Activated B cell treated with CpG ODN at 0.5 μM for 24 hours (primary cell): Measurements from ENCODE around the gene NPAS4. TPM values are rescaled to one million over a fixed set of nuclear protein-coding genes. Genes with fewer than 3 reads are reported as not detected.
"Not testable (repeated sequence)": the region's sequence is repeated elsewhere in the genome, so short reads cannot be mapped to it uniquely, and the experiment has no call there.

Source experiments
- ATAC-seq: fragments of 200-7000 bp; cut with Tn5 transposase; one replicate; pipeline ENCODE4 v1.10.0; 2021; ENCODE audit warnings: low read depth, mild to moderate bottlenecking, moderate library complexity
- CTCF ChIA-PET: fragments of 350-600 bp; sonication (Branson Sonifier 250); formaldehyde crosslinking; loops from one replicate; lab custom pipeline; 2021; ENCODE audit warnings: antibody characterized with exemption; lab: Charles Lee
- POLR2A ChIA-PET: fragments of 350-600 bp; sonication (Branson Sonifier 250); formaldehyde crosslinking; loops from one replicate; lab custom pipeline; 2021; ENCODE audit warnings: antibody characterized with exemption; lab: Charles Lee
- DNase-seq: peaks from one replicate; pipeline ENCODE4 v3.0.0; 2022
- H3K27ac Mint-ChIP-seq: one replicate; pipeline ENCODE4 v1.8.0; 2020; ENCODE audit warnings: mixed read lengths
- H3K27me3 Mint-ChIP-seq: one replicate; pipeline ENCODE4 v1.8.0; 2021; ENCODE audit warnings: mixed read lengths
- H3K36me3 Mint-ChIP-seq: one replicate; pipeline ENCODE4 v1.8.0; 2021; ENCODE audit warnings: low read depth, mixed read lengths
- H3K4me1 Mint-ChIP-seq: one replicate; pipeline ENCODE4 v1.8.0; 2021; ENCODE audit warnings: mixed read lengths
- H3K4me3 Mint-ChIP-seq: one replicate; pipeline ENCODE4 v1.8.0; 2020; ENCODE audit warnings: mild to moderate bottlenecking, mixed read lengths
- H3K9me3 Mint-ChIP-seq: one replicate; pipeline ENCODE4 v1.8.0; 2020; ENCODE audit warnings: mixed read lengths
- intact Hi-C: fragments of 100-400 bp; cut with micrococcal nuclease; formaldehyde crosslinking; loops from one replicate; pipeline ENCODE4 v1.15.1; 2024
- total RNA-seq: library from RNA; stranded (reverse); gene quantifications from 2 replicates; pipeline ENCODE4 v1.2.3, GENCODE V29; 2022
- TF ChIP-seq, protein P1 (sequence below): fragments of 200-600 bp; IDR thresholded peaks from one replicate; pipeline ENCODE4 v1.8.0; 2022; ENCODE audit warnings: antibody characterized with exemption, mild to moderate bottlenecking

NPAS4 gene
- total RNA-seq, 1 donor from 2014 or later: not detected

DNA sequence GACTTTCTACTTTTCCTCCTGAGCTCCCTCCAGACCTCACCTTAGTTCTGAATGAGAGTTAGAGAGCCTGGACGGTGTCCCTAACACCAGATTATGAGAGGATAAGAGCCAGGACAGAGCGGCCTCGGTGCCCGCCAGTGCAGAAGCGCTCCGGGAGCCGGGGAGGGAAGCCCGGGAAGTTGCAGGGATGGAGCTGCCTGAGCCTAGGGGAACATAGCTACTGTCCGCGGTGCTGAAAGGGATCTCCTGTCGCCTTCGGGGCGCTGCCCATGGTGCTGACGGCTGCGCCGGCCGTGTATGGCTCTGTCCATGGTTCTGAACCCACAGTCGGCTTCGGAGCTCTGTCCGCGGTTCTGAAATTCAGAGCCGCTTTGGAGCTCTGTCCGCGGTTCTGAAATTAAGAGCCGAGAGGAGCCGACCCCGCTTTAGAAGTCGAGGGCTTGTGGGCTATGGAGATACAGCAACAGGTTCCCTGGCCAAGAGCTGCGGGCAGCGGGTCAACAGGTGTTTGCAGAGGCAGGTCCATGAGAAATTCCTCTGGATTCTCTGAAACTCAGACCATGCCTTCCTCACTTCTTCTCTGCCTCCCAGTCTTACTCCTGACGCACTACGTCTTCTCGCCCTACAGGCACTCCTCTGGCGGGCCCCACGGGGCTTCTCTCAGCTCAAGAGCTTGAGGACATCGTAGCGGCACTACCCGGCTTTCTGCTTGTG, 814 bp downstream of the NPAS4 start:
- CTCF ChIA-PET: interaction anchor here (0.6 to 1.6 kb wide), 8 partner anchors 10 to 257 kb away, joined by 3 to 10 read pairs (median 4); partner anchors contain the start of gene MRPL11
- intact Hi-C loops: loop anchor here (1.0 to 2.0 kb wide), 2 partner anchors 18 to 45 kb away; partner anchors contain the start of gene PELI3

DNA sequence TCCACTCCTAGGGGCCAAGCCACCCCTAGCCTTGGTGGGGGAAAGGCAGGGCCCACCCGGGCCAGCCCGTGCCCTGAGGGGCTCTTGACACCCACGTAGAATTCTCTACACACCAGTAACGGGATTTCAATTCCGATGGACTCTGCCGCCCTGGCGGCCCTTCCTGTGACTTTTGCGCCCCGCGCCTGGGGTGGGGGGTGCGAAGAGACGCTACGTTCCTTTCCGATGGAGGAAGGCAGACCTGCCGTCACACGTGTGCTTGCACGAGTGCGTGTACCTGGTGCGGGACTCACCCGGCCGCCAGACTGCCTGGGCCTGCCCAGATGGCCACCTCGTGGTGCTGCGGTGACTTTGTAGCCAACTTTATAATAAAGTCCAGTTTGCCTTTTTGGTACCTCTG, 5.5 kb downstream of the NPAS4 start:
- ATAC-seq (no peak), DNase-seq (no peak)
- POLR2A ChIA-PET: interaction anchor here (0.8 kb wide), 1 partner anchor 54 kb away, joined by 3 read pairs; the partner anchor contains the start of gene DPP3
- TF ChIP-seq, protein P1, sequence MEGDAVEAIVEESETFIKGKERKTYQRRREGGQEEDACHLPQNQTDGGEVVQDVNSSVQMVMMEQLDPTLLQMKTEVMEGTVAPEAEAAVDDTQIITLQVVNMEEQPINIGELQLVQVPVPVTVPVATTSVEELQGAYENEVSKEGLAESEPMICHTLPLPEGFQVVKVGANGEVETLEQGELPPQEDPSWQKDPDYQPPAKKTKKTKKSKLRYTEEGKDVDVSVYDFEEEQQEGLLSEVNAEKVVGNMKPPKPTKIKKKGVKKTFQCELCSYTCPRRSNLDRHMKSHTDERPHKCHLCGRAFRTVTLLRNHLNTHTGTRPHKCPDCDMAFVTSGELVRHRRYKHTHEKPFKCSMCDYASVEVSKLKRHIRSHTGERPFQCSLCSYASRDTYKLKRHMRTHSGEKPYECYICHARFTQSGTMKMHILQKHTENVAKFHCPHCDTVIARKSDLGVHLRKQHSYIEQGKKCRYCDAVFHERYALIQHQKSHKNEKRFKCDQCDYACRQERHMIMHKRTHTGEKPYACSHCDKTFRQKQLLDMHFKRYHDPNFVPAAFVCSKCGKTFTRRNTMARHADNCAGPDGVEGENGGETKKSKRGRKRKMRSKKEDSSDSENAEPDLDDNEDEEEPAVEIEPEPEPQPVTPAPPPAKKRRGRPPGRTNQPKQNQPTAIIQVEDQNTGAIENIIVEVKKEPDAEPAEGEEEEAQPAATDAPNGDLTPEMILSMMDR: no peak
- H3K9me3 Mint-ChIP-seq: no peaks in the 10 kb centered on the region
- CTCF ChIA-PET: no interaction called here
- H3K27ac Mint-ChIP-seq: no peak overlapping the region
- intact Hi-C loops: loop anchor here (5.0 kb wide), 1 partner anchor 39 kb away; no protein-coding TSS in a partner anchor
- no peak overlapping the region for H3K4me3 Mint-ChIP-seq
- no peaks in the 10 kb centered on the region for H3K4me1 Mint-ChIP-seq
- no peaks in the 10 kb centered on the region for H3K27me3 Mint-ChIP-seq
- H3K36me3 Mint-ChIP-seq: peaks cover 5% of the 10 kb centered on the region

More for the DNA sequence above, 814 bp downstream of the NPAS4 start:
- no peak overlapping the region for H3K27ac Mint-ChIP-seq
- peak; percentile 92 for ATAC-seq
- POLR2A ChIA-PET: interaction anchor here (0.8 to 1.7 kb wide), 9 partner anchors 12 to 216 kb away, joined by 3 to 18 read pairs (median 5); partner anchors contain the start of genes BBS1, DPP3, MRPL11 and PELI3
- no peaks in the 10 kb centered on the region for H3K9me3 Mint-ChIP-seq
- peaks cover 29% of the 10 kb centered on the region for H3K27me3 Mint-ChIP-seq
- H3K4me3 Mint-ChIP-seq: no peak overlapping the region
- H3K36me3 Mint-ChIP-seq: no peaks in the 10 kb centered on the region
- DNase-seq: peak; percentile 83
- TF ChIP-seq, protein P1: no peak
- peaks cover 9% of the 10 kb centered on the region for H3K4me1 Mint-ChIP-seq

DNA sequence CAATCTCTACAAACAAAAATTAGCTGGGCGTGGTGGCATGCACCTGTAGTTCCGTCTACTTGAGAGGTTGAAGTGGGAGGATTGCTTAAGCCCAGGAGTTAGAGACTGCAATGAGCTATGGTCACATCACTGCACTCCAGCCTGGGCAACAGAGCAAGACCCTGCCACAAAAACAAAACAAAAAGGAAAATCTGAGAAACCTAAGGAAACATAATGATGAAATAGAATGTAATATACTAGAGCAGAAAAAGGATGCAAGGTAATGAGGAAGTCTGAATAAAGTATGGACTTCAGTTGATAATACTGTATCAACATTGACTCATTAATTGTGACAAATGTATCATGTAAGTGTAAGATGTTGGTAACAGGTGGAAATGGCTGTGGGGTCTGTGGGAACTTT, 8.1 kb downstream of the NPAS4 start:
- intact Hi-C loops: loop anchor here (5.0 kb wide), 1 partner anchor 42 kb away; no protein-coding TSS in a partner anchor
- DNase-seq (no peak), ATAC-seq (no peak)
- CTCF ChIA-PET: interaction anchor here (0.6 to 1.6 kb wide), 6 partner anchors 10 to 250 kb away, joined by 3 to 8 read pairs (median 5); partner anchors contain the start of gene MRPL11
- H3K4me3 Mint-ChIP-seq: no peak overlapping the region
- H3K9me3 Mint-ChIP-seq: no peaks in the 10 kb centered on the region
- H3K4me1 Mint-ChIP-seq: no peaks in the 10 kb centered on the region
- no peaks in the 10 kb centered on the region for H3K27me3 Mint-ChIP-seq
- H3K36me3 Mint-ChIP-seq: peaks cover 21% of the 10 kb centered on the region
- H3K27ac Mint-ChIP-seq: no peak overlapping the region
- TF ChIP-seq, protein P1: no peak
- POLR2A ChIA-PET: interaction anchor here (0.7 to 1.3 kb wide), 2 partner anchors 10 to 249 kb away, joined by 3 read pairs; partner anchors contain the start of gene MRPL11

DNA sequence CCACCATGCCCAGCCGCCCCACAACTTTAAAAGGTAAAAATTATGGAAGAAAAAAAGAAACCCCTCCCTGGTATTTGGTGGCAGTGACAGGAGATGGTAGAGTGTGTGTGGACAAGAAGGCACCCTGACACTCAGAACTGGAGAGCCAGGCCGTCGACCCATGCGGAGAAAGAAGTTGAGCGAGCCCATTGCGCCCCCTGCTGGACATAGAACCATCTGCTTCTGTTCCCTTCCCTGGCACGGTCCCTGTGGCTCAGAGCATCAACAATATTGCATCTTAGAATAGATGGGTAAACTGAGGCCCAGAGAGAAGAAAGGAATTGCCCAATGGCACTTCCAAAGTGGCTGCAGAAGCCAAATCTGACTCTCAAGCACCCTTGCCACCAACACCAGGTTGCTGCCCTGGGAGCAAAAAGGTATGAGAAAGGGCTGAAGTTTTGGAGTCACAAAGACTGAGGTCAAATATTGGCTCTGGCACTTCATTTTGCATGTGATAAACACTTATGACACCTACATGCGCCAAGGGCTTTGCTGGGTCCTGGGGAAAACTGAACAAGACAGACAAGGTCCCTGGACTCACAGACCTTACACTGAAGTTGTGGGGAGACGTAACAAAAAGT, 9.3 kb downstream of the NPAS4 start:
- ATAC-seq: peak; percentile 70
- TF ChIP-seq, protein P1: no peak
- peak; percentile 44 for DNase-seq
- ChIA-PET CTCF (interaction anchor here (0.8 to 1.6 kb wide), 8 partner anchors 9 to 249 kb away, joined by 4 to 9 read pairs (median 4); partner anchors contain the start of genes DPP3 and MRPL11), POLR2A (interaction anchor here (0.6 to 0.9 kb wide), 3 partner anchors 21 to 235 kb away, joined by 3 to 7 read pairs (median 3); partner anchors contain the start of gene DPP3)
- Mint-ChIP-seq H3K27ac (no peak overlapping the region), H3K9me3 (no peaks in the 10 kb centered on the region), H3K4me3 (no peak overlapping the region), H3K36me3 (peaks cover 26% of the 10 kb centered on the region), H3K27me3 (no peaks in the 10 kb centered on the region), H3K4me1 (no peaks in the 10 kb centered on the region)
- intact Hi-C loops: loop anchor here (1.0 to 5.0 kb wide), 3 partner anchors 22 to 49 kb away; no protein-coding TSS in a partner anchor

DNA sequence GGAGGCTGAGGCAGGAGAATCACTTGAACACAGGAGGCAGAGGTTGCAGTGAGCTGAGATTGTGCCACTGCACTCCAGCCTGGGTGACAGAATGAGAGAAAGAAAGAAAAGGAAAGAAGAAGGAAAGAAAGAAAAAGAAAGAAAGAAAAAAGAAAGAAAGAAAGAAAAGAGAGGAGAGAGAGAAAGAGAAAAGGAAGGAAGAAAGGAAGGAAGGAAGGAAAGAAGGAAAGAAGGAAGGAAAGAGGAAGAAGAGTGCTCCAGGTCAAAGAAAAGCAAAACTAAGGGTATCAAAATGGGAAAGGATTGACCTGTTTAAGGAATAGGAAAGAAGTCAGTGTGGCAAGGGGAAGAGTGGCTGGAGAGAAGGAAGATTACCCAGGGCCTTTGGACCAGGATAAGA, 10.5 kb downstream of the NPAS4 start:
- H3K27ac Mint-ChIP-seq, H3K27me3 Mint-ChIP-seq, H3K4me3 Mint-ChIP-seq, DNase-seq, H3K9me3 Mint-ChIP-seq, POLR2A ChIA-PET, ATAC-seq, intact Hi-C loops, H3K4me1 Mint-ChIP-seq: not testable (repeated sequence)
- peaks cover 38% of the 10 kb centered on the region for H3K36me3 Mint-ChIP-seq
- CTCF ChIA-PET: interaction anchor here (0.8 to 1.6 kb wide), 2 partner anchors 8 to 12 kb away, joined by 4 to 9 read pairs; partner anchors contain the start of gene MRPL11

DNA sequence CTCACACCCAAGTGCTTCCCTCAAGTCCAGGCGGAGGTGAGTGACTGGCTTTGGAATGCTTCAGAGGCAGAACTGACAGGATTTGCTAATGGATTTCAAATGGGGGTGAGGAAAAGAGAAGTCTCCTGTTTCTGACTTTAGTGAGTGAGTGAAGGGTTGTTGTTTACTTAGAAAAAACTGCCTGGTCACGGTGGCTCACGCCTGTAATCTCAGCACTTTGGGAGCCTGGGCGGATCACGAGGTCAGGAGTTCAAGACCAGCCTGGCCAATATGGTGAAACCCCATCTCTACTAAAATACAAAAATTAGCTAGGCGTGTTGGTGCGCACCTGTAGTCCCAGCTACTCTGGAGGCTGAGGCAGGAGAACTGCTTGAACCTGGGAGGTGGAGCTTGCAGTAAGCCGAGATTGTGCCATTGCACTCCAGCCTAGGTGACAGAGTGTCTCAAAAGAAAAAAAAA, 11.1 kb downstream of the NPAS4 start:
- intact Hi-C loops, ATAC-seq, DNase-seq, H3K27ac Mint-ChIP-seq, H3K9me3 Mint-ChIP-seq, H3K4me1 Mint-ChIP-seq, H3K4me3 Mint-ChIP-seq, H3K27me3 Mint-ChIP-seq: not testable (repeated sequence)
- ChIA-PET CTCF (interaction anchor here (1.6 kb wide), 1 partner anchor 46 kb away, joined by 3 read pairs; no protein-coding TSS in a partner anchor), POLR2A (interaction anchor here (1.7 kb wide), 1 partner anchor 26 kb away, joined by 4 read pairs; no protein-coding TSS in a partner anchor)
- peaks cover 44% of the 10 kb centered on the region for H3K36me3 Mint-ChIP-seq
